K562 (cell line): Measurements from ENCODE around the gene HIVEP3. TPM values are rescaled to one million over a fixed set of nuclear protein-coding genes. Genes with fewer than 3 reads are reported as not detected.

Source experiments
- ATAC-seq: fragments of 200-7000 bp; cut with Tn5 transposase; 3 replicates; pipeline ENCODE4 v1.9.1; 2020; ENCODE audit warnings: moderate library complexity
- BruUV-seq: library from RNA; stranded (reverse); fragments of 400-500 nt; replicated peaks from 2 replicates; lab custom pipeline; 2021; lab: Mats Ljungman, UMichigan
- CTCF ChIA-PET: fragments of 300-600 bp; formaldehyde crosslinking; extraction: SDS; loops from one replicate; lab custom pipeline; 2021; ENCODE audit warnings: low intra/inter-chr PET ratio; lab: Yijun Ruan, JAX
- POLR2A ChIA-PET: fragments of 300-600, 350-650 bp; sonication (Branson Sonifier 250); formaldehyde crosslinking; extraction: SDS; loops from one replicate; lab custom pipeline; 2021; ENCODE audit warnings: antibody characterized with exemption, inconsistent platforms; lab: Yijun Ruan, JAX
- DNase-seq, 4 experiments: peaks; one replicate each; pipeline versions ENCODE4 v3.0.0 to v3.0.0-alpha.2; 2011 to 2018; ENCODE audit warnings: low spot score in 3 of 4, mixed read lengths in 3 of 4; ENCODE audit errors: extremely low read depth in 1 of 4
- FAIRE-seq: peaks from 2 replicates; lab custom pipeline; 2011; peaks lifted over from hg19 to GRCh38; lab: Jason Lieb, UNC
- H2AFZ ChIP-seq: 2 replicates; pipeline ENCODE4 v1.6.0; 2011; ENCODE audit warnings: low read depth, low read length, control low read depth, inconsistent platforms
- H3K27ac ChIP-seq: fragments of 200-600 bp; 3 replicates; pipeline ENCODE4 v1.8.0; 2011; ENCODE audit warnings: low read depth, mild to moderate bottlenecking, control low read depth, inconsistent platforms, low read length, moderate library complexity, mixed read lengths; ENCODE audit errors: extremely low read depth
- H3K27me3 ChIP-seq, 2 experiments: fragments of 300-600 bp in 1 of 2; 2 replicates in 1 of 2; 3 replicates in 1 of 2; pipeline versions ENCODE4 v1.6.0 to v1.8.0; 2011; ENCODE audit warnings: inconsistent platforms in 2 of 2, low read length in 2 of 2, mild to moderate bottlenecking in 1 of 2, mixed read lengths in 1 of 2, moderate library complexity in 1 of 2; ENCODE audit not compliant: control insufficient read depth in 2 of 2, insufficient read depth in 2 of 2
- H3K36me3 ChIP-seq: fragments of 300-600 bp; 3 replicates; pipeline ENCODE4 v1.8.0; 2011; ENCODE audit warnings: mild to moderate bottlenecking, low read length, inconsistent platforms; ENCODE audit not compliant: control insufficient read depth, insufficient read depth
- H3K4me1 ChIP-seq, 2 experiments: fragments of 200-600 bp in 1 of 2; replicated peaks in 1 of 2; 2 replicates in 1 of 2; 3 replicates in 1 of 2; pipeline versions ENCODE4 v1.5.1 to v1.8.0; 2011; ENCODE audit warnings: inconsistent platforms in 2 of 2, low read length in 2 of 2, mild to moderate bottlenecking in 1 of 2, mixed read lengths in 1 of 2, moderate library complexity in 1 of 2; ENCODE audit not compliant: control insufficient read depth in 2 of 2, insufficient read depth in 2 of 2
- H3K4me2 ChIP-seq: 2 replicates; pipeline ENCODE4 v1.6.1; 2011; ENCODE audit warnings: low read length, control low read depth, inconsistent platforms, mixed read lengths; ENCODE audit not compliant: insufficient read depth
- H3K4me3 ChIP-seq: fragments of 200-600 bp; sonication (generic), shearing (Covaris generic); 2 replicates; pipeline ENCODE4 v1.5.1; 2016; ENCODE audit warnings: control low read depth, inconsistent platforms
- H3K79me2 ChIP-seq: fragments of 200-600 bp; 3 replicates; pipeline ENCODE4 v1.8.0; 2011; ENCODE audit warnings: low read length, inconsistent platforms; ENCODE audit not compliant: control insufficient read depth, insufficient read depth
- H3K9ac ChIP-seq, 2 experiments: 2 replicates each; pipeline versions ENCODE4 v1.6.0 to v1.6.1; 2011; ENCODE audit warnings: low read depth in 2 of 2, low read length in 2 of 2, control low read depth in 1 of 2, inconsistent platforms in 1 of 2, mild to moderate bottlenecking in 1 of 2, mixed read lengths in 1 of 2; ENCODE audit not compliant: insufficient read depth in 1 of 2
- H3K9me1 ChIP-seq: one replicate; pipeline ENCODE4 v1.6.0; 2011; ENCODE audit warnings: inconsistent platforms, mild to moderate bottlenecking, low read length, moderate library complexity; ENCODE audit not compliant: control insufficient read depth, insufficient read depth
- H3K9me3 ChIP-seq: replicated peaks from 2 replicates; pipeline ENCODE4 v1.5.1; 2011; ENCODE audit warnings: low read depth, low read length, inconsistent platforms; ENCODE audit not compliant: control insufficient read depth, insufficient read depth
- H4K20me1 ChIP-seq: replicated peaks from 2 replicates; pipeline ENCODE4 v1.6.1; 2011; ENCODE audit warnings: low read length, inconsistent platforms, mixed read lengths; ENCODE audit not compliant: control insufficient read depth, insufficient read depth
- ATF1 ChIP-seq, 2 experiments: fragments of 450-650 bp in 1 of 2; IDR thresholded peaks; 2 replicates each; pipeline ENCODE4 v1.6.1; 2016; ENCODE audit warnings: missing compliant biosample characterization in 1 of 2, missing genetic modification characterization in 1 of 2
- DPF2 ChIP-seq: fragments of 450-650 bp; IDR thresholded peaks from 2 replicates; pipeline ENCODE4 v1.6.1; 2016
- GATAD2B ChIP-seq: fragments of 450-650 bp; IDR thresholded peaks from 2 replicates; pipeline ENCODE4 v1.6.1; 2017; ENCODE audit warnings: mild to moderate bottlenecking, borderline replicate concordance
- HDAC1 ChIP-seq, 2 experiments: fragments of 450-650 bp; IDR thresholded peaks; 2 replicates each; pipeline ENCODE4 v1.6.1; 2016 to 2017; ENCODE audit warnings: inconsistent platforms in 1 of 2, mild to moderate bottlenecking in 1 of 2, moderate library complexity in 1 of 2
- IFI16 ChIP-seq: fragments of 250-450 bp; sonication (Bioruptor Pico); IDR thresholded peaks from 2 replicates; pipeline ENCODE4 v2.1.2; 2022; ENCODE audit warnings: mild to moderate bottlenecking, inconsistent platforms
- NCOA4 ChIP-seq: fragments of 450-650 bp; IDR thresholded peaks from 2 replicates; pipeline ENCODE4 v1.6.1; 2018; ENCODE audit warnings: mild to moderate bottlenecking; ENCODE audit not compliant: partially characterized antibody
- PTBP1 ChIP-seq: fragments of 200-400 bp; formaldehyde crosslinking; IDR thresholded peaks from 2 replicates; pipeline ENCODE4 v1.6.1; 2017; ENCODE audit warnings: low read depth, low read length
- SETDB1 ChIP-seq: IDR thresholded peaks from one replicate; pipeline ENCODE4 v1.6.1; 2012; ENCODE audit warnings: low read length, control low read depth, inconsistent platforms
- SMAD1 ChIP-seq: fragments of 150-350 bp; IDR thresholded peaks from 2 replicates; pipeline ENCODE4 v1.6.1; 2014; ENCODE audit warnings: low read length, low read depth; ENCODE audit not compliant: partially characterized antibody
- ZNF436 ChIP-seq: fragments of 250-450, 450-650 bp; sonication (Bioruptor Pico); formaldehyde crosslinking; IDR thresholded peaks from 2 replicates; pipeline ENCODE4 v1.7.0; 2020; ENCODE audit warnings: mild to moderate bottlenecking
- ZNF696 ChIP-seq: fragments of 250-450 bp; sonication (Bioruptor Pico); conservative IDR thresholded peaks from 2 replicates; pipeline ENCODE4 v1.4.0; 2020; ENCODE audit warnings: mild to moderate bottlenecking, moderate library complexity
- WGBS: fragments of 100-300 bp; shearing (Covaris generic); methylation state at CpG from one replicate; pipeline ENCODE4 v1.1.6; 2016; ENCODE audit warnings: low coverage, mixed read lengths; ENCODE audit not compliant: insufficient coverage; ENCODE audit errors: missing lambda C conversion rate; 5-methylcytosine and 5-hydroxymethylcytosine counted together
- in situ Hi-C: fragments of 300-500 bp; cut with MboI; formaldehyde crosslinking; loops from 4 replicates; pipeline ENCODE4 v1.15.0; 2018; ENCODE audit warnings: inconsistent platforms, mixed read lengths
- intact Hi-C: fragments of 100-400 bp; cut with micrococcal nuclease; formaldehyde crosslinking; loops from 2 replicates; pipeline ENCODE4 v1.14.2; 2022
- polyA plus RNA-seq, 8 experiments: library from polyadenylated mRNA; depleted of rRNA in 4 of 8; stranded (reverse) in 5 of 8; unstranded in 3 of 8; fragments of >200 nt; fragmentation: Nextera tagmentation in 2 of 8; fragmentation: Illumina TruSeq in 1 of 8; extraction: Ambion mirVana in 2 of 8; extraction: Trizol in 1 of 8; gene quantifications; 2 replicates each; pipeline versions ENCODE4 v1.2.1 to v1.2.3, GENCODE V29; 2011 to 2014; ENCODE audit warnings: inconsistent platforms in 1 of 8, missing spikeins in 1 of 8
- total RNA-seq, 7 experiments: library from RNA; depleted of rRNA in 6 of 7; stranded (reverse); fragments of >200 nt in 6 of 7; fragmentation: Illumina TruSeq in 2 of 7; extraction: Trizol in 2 of 7; gene quantifications; 2 replicates each; pipeline versions ENCODE4 v1.2.1 to v1.2.3, GENCODE V29; 2011 to 2021; ENCODE audit warnings: low replicate concordance in 1 of 7
- TF ChIP-seq, protein P1 (sequence below): sonication (generic); formaldehyde crosslinking; IDR thresholded peaks from 2 replicates; pipeline ENCODE4 v1.8.0; 2023; ENCODE audit warnings: mild to moderate bottlenecking, missing genetic modification reagents
- TF ChIP-seq, protein P2 (sequence below), 2 experiments: fragments of 150-350 bp in 1 of 2; IDR thresholded peaks; 2 replicates each; pipeline ENCODE4 v1.6.1; 2012 to 2016; ENCODE audit warnings: low read depth in 2 of 2, low read length in 2 of 2, mild to moderate bottlenecking in 1 of 2, moderate library complexity in 1 of 2
- TF ChIP-seq, protein P3 (sequence below): sonication (generic); formaldehyde crosslinking; IDR thresholded peaks from 2 replicates; pipeline ENCODE4 v1.8.0; 2022; ENCODE audit warnings: missing genetic modification reagents, mild to moderate bottlenecking, moderate library complexity, borderline replicate concordance

Gene HIVEP3
- total and polyA plus RNA-seq, 9 of the 15 experiments (the other 6 are each of a cell fraction or from before 2014, with no cell fraction given), result 0.09 to 0.58 (median 0.34) TPM; not detected in 1

DNA sequence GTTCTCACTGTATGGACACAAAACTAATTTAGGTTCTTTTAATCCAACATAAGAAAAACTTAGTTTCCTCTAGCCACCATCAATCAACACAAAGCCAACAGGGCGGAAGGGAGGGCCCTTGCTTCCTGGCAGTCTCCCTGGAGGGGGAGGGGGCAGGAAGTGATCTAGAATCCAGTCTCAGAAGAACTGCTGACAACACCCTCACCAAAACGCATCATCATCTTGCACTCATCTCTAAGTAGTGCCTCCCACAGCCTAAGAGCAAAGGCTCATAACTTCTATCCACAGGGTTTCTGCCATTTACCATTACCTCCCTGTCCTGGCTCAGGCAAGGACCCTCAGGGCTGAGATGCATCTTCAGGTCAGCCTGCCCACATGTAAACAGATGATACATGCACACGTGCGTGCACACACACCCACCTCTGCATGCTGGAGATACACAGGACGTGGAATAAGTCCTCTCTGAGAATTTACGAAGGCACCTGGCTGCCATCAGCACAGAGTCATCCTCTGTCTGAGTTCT is 20.5 kb downstream of the HIVEP3 start:
- Histone ChIP-seq H3K27me3 (peaks cover 0 to 18% of the 10 kb centered on the region in 2 experiments; a peak in 2 of 5 replicates), H3K79me2 (no peaks in the 10 kb centered on the region), H3K27ac (no peak overlapping the region), H3K9me1 (no peaks in the 10 kb centered on the region), H3K4me1 (peaks cover 6 to 29% of the 10 kb centered on the region in 2 experiments), H2AFZ (peak overlapping the region; percentile 55; the same call in 1 of the 2 replicates), H3K4me3 (no peak overlapping the region), H3K9me3 (no peaks in the 10 kb centered on the region), H3K9ac (no peak overlapping the region), H4K20me1 (no peaks in the 10 kb centered on the region), H3K4me2 (peak overlapping the region; percentile 61; the same call in 1 of the 2 replicates), H3K36me3 (no peaks in the 10 kb centered on the region)
- FAIRE-seq (peak; percentile 83), DNase-seq (peak; percentile 30 to 71 (median 52)), ATAC-seq (peak; percentile 86)
- under 1% methylated on average over 6 of the region's 6 CpGs for WGBS
- CTCF ChIA-PET, result no interaction called here
- intact Hi-C loops, result no loop called here
- in situ Hi-C loops, result no loop called here
- POLR2A ChIA-PET, result interaction anchor here (0.6 to 1.4 kb wide), 2 partner anchors 8 to 319 kb away, joined by 3 to 4 read pairs; no protein-coding TSS in a partner anchor
- no TSS peak for BruUV-seq
- TF ChIP-seq HDAC1 (IDR thresholded peaks at IDR 0.05) (0 out of 4 replicates have a peak, but pooled peaks of 1 of the 2 experiments have one; percentile 34), ATF1 (CRISPR knock-in tag; IDR thresholded peaks at IDR 0.05) (no peak), ATF1 (tag; IDR thresholded peaks at IDR 0.05) (peak; percentile 83), ZNF696 (CRISPR knock-in tag) (no peak), NCOA4 (no peak), SETDB1 (no peak), ZNF436 (CRISPR knock-in tag) (no peak), IFI16 (no peak), GATAD2B (peak; percentile 24; the same call in 1 of the 2 replicates), DPF2 (peak; percentile 59; the same call in 1 of the 2 replicates), SMAD1 (no peak), PTBP1 (no peak)
- TF ChIP-seq, protein P1, sequence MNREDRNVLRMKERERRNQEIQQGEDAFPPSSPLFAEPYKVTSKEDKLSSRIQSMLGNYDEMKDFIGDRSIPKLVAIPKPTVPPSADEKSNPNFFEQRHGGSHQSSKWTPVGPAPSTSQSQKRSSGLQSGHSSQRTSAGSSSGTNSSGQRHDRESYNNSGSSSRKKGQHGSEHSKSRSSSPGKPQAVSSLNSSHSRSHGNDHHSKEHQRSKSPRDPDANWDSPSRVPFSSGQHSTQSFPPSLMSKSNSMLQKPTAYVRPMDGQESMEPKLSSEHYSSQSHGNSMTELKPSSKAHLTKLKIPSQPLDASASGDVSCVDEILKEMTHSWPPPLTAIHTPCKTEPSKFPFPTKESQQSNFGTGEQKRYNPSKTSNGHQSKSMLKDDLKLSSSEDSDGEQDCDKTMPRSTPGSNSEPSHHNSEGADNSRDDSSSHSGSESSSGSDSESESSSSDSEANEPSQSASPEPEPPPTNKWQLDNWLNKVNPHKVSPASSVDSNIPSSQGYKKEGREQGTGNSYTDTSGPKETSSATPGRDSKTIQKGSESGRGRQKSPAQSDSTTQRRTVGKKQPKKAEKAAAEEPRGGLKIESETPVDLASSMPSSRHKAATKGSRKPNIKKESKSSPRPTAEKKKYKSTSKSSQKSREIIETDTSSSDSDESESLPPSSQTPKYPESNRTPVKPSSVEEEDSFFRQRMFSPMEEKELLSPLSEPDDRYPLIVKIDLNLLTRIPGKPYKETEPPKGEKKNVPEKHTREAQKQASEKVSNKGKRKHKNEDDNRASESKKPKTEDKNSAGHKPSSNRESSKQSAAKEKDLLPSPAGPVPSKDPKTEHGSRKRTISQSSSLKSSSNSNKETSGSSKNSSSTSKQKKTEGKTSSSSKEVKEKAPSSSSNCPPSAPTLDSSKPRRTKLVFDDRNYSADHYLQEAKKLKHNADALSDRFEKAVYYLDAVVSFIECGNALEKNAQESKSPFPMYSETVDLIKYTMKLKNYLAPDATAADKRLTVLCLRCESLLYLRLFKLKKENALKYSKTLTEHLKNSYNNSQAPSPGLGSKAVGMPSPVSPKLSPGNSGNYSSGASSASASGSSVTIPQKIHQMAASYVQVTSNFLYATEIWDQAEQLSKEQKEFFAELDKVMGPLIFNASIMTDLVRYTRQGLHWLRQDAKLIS, result no peak
- TF ChIP-seq, protein P2, sequence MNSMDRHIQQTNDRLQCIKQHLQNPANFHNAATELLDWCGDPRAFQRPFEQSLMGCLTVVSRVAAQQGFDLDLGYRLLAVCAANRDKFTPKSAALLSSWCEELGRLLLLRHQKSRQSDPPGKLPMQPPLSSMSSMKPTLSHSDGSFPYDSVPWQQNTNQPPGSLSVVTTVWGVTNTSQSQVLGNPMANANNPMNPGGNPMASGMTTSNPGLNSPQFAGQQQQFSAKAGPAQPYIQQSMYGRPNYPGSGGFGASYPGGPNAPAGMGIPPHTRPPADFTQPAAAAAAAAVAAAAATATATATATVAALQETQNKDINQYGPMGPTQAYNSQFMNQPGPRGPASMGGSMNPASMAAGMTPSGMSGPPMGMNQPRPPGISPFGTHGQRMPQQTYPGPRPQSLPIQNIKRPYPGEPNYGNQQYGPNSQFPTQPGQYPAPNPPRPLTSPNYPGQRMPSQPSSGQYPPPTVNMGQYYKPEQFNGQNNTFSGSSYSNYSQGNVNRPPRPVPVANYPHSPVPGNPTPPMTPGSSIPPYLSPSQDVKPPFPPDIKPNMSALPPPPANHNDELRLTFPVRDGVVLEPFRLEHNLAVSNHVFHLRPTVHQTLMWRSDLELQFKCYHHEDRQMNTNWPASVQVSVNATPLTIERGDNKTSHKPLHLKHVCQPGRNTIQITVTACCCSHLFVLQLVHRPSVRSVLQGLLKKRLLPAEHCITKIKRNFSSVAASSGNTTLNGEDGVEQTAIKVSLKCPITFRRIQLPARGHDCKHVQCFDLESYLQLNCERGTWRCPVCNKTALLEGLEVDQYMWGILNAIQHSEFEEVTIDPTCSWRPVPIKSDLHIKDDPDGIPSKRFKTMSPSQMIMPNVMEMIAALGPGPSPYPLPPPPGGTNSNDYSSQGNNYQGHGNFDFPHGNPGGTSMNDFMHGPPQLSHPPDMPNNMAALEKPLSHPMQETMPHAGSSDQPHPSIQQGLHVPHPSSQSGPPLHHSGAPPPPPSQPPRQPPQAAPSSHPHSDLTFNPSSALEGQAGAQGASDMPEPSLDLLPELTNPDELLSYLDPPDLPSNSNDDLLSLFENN (IDR thresholded peaks at IDR 0.05; ENCODE audit: low read depth in 2 of 2, low read length in 2 of 2), result no peak
- TF ChIP-seq, protein P3, sequence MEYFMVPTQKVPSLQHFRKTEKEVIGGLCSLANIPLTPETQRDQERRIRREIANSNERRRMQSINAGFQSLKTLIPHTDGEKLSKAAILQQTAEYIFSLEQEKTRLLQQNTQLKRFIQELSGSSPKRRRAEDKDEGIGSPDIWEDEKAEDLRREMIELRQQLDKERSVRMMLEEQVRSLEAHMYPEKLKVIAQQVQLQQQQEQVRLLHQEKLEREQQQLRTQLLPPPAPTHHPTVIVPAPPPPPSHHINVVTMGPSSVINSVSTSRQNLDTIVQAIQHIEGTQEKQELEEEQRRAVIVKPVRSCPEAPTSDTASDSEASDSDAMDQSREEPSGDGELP (CRISPR knock-in tag), result no peak
